ENCODE results near the gene FCHO2. TPM values are rescaled to one million over a fixed set of nuclear protein-coding genes. Genes with fewer than 3 reads are reported as not detected.
A peak's percentile ranks its signal among the peaks of the same experiment; 100 is the strongest.

The FCHO2 gene
- total RNA-seq, 4 donors from 2014 or later = 38.7 to 57.0 (median 46.5) TPM

DNA sequence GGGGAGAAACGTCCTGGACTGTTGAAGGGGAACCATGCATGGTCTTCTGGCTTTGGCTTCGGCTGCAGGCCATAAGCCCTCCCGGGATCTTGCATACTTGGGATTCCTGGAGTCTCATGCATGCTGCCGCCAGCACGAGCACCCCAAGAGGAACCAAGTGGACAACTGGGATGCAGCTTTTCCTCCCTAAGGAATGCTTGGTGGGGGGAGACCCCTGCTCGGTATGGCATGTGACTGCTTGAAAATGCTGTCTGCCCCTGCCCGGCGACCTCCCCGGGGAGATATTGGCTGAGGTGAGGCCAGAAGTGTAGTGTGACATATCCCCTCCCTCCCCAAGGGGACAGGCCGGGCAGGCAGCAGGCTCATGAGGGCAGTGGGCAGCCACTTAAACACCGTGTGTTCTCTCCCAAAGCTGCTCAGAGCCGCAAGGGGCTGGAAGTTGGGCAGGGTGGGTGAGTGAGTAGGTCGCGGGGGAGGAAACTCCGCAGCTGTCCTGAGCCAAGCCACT, 180.3 kb downstream of the FCHO2 start:
- Histone ChIP-seq H3K4me3 (replicated peaks in 1 of 3) (no peak overlapping the region), H3K27ac (peak overlapping the region; percentile 67 to 76 (median 75)), H3K4me1 (peaks cover 15 to 26% of the 10 kb centered on the region in 2 donors), H3K9me3 (no peaks in the 10 kb centered on the region), H3K27me3 (no peaks in the 10 kb centered on the region), H3K36me3 (no peaks in the 10 kb centered on the region)
- TF ChIP-seq POLR2A (IDR thresholded peaks at IDR 0.05) = no peak
- TF ChIP-seq, protein P1, sequence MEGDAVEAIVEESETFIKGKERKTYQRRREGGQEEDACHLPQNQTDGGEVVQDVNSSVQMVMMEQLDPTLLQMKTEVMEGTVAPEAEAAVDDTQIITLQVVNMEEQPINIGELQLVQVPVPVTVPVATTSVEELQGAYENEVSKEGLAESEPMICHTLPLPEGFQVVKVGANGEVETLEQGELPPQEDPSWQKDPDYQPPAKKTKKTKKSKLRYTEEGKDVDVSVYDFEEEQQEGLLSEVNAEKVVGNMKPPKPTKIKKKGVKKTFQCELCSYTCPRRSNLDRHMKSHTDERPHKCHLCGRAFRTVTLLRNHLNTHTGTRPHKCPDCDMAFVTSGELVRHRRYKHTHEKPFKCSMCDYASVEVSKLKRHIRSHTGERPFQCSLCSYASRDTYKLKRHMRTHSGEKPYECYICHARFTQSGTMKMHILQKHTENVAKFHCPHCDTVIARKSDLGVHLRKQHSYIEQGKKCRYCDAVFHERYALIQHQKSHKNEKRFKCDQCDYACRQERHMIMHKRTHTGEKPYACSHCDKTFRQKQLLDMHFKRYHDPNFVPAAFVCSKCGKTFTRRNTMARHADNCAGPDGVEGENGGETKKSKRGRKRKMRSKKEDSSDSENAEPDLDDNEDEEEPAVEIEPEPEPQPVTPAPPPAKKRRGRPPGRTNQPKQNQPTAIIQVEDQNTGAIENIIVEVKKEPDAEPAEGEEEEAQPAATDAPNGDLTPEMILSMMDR (IDR thresholded peaks at IDR 0.05) = no peak
- 17 to 25% methylated on average over 14 to 15 of the region's 15 CpGs for WGBS, 2 donors
- DNase-seq = peak; percentile 72 to 81
- intact Hi-C loops (cut with DNase I) = no loop called here

DNA sequence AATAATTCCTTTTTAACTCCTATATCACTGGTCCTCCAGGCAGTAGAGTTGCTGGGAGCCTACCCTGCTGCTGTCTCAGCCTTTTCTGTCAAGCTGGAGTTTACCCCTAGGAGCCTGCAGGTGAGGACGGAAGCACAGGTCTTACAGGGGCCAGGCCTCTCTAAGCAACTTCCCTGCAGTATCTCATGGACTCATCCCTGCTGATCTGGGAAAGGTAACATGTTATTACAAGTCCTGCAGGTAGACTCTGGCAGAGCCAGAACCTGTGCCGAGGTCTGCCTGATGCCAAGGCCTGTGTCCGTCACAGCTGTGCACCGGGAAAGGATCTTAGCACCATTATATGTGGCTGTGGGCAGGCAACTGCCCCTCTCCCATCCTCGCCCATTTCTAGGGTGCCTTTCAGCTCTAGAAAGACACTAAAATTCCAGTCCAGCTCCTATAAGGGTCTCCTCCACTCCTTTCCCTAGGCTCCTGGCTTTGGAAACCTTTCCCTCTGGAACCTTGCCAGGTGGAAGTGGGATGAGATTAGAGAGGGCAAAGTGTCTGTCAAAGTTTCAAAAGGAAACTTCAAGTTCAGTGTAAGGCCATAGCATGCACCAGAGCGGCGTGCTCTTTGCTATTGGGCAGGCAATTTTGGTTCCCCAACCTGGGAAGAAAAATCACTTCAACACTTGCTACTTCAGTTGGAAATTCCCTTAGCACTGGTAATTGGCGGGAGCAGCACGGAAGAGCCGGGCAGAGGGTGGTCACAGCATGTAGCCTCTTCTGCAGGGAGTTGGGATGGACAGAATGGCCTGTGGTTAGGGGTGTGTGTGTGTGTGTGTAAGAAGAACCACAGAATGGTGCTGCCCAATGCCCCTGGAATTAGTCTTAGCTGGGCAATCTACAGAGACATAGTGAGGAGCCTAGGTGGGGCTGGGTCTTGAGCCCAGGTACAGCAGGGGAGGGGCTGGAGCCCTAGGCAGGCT, 182.0 kb downstream of the FCHO2 start:
- Histone ChIP-seq H3K27me3 (no peaks in the 10 kb centered on the region), H3K4me3 (replicated peaks in 1 of 3) (no peak overlapping the region), H3K4me1 (peaks cover 15 to 26% of the 10 kb centered on the region in 2 donors), H3K36me3 (no peaks in the 10 kb centered on the region), H3K27ac (peak overlapping the region in 1 of 3 donors; percentile 67), H3K9me3 (no peaks in the 10 kb centered on the region)
- 94 to 98% methylated on average over 10 of the region's 10 CpGs for WGBS, 2 donors
- intact Hi-C loops (cut with DNase I) = no loop called here
- no peak for DNase-seq
- TF ChIP-seq, protein P1 (IDR thresholded peaks at IDR 0.05) = no peak
- TF ChIP-seq POLR2A (IDR thresholded peaks at IDR 0.05) = no peak

DNA sequence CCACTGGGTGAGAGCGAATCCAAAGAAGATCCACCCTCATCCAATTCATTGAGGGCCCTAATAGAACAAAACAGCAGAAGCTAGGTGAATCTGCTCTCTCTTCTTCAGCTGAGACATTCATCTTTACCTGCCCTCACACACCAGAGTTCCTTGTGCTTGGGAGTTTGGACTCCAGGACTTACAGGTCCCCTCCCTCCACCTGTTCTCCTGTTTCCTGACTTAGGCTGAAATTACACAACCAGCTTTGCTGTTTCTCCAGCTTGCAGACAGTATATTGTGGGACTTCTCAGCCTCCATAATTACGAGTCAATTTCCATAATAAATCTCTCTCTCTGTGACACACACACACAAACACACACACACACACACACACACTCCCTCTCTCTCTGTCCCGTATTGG, 183.6 kb downstream of the FCHO2 start:
- no peak for DNase-seq
- H3K9me3 ChIP-seq = no peaks in the 10 kb centered on the region
- WGBS, 2 donors = 83 to 91% methylated on average over 3 of the region's 3 CpGs
- H3K27ac ChIP-seq = no peak overlapping the region
- H3K4me1 ChIP-seq = peaks cover 15 to 26% of the 10 kb centered on the region in 2 donors
- H3K36me3 ChIP-seq = no peaks in the 10 kb centered on the region
- no peak overlapping the region for H3K4me3 ChIP-seq (replicated peaks in 1 of 3)
- intact Hi-C loops (cut with DNase I) = no loop called here
- TF ChIP-seq, protein P1 (IDR thresholded peaks at IDR 0.05) = no peak
- no peaks in the 10 kb centered on the region for H3K27me3 ChIP-seq

Other genes starting within 250 kb of the FCHO2 start
- gene TNPO1, start 139.4 kb upstream of the FCHO2 start, total RNA-seq = 100 to 1,000 TPM; 122 to 319 (median 206) TPM
- 10 to 100 TPM; 22.3 to 74.6 (median 50.4) TPM for gene TMEM171, start 164.5 kb downstream of the FCHO2 start, total RNA-seq
- 1 to 10 TPM in 1 of 4 donors, under 1 TPM in 2, not detected in 1; 0.22 to 1.5 (median 0.38) TPM for gene TMEM174, start 217.2 kb downstream of the FCHO2 start, total RNA-seq

Measured in thyroid gland (tissue), 4 donors.